Measurements from ENCODE around the gene MUS81. TPM values are rescaled to one million over a fixed set of nuclear protein-coding genes. Genes with fewer than 3 reads are reported as not detected.

The MUS81 gene
- total and polyA plus RNA-seq, 2 of the 4 experiments (the other 2 are of a cell fraction): 23.7 to 47.9 TPM

DNA sequence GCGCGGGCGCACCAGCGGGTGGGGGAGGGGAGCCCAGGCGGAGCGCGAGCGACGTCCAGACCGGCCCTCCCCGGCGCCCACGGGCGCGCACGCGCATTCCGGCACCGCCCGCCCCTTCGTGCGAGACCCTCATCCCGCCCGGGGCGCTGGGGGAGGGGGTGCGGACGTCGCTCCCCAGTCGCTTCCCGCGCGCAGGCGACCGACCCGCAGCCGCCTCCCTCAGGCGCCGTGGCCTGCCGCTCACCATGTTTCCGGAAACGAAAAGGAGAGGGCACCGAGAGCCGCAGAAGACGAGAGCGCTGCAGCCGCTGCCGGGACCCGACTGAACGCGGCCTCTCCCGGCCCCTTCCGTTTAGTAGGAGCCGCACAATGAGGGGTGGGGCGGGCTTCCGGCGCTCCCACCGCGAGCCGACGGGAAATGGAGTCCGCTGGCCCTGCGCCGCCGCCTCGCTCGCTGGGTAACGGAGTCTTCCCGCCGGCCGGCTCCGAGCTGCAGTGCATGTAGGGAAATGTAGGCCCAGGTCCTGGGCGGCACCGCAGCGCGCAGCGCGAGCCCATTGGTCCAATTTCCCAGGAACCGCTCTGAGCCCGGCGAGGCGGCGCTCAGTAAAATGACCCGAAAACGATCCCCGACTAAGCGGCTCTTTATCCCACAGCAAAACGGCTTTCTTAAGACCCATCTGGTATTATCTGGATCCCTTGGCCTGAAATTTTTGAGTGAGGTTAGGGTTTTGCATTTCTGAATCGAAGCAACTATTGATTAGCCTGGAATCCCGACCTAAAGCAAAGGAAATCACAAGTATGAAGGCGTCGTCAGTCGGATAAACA is 2.2 kb upstream of the MUS81 start, which contains the start of gene CFL1 (continued):
- TF ChIP-seq, protein P1, sequence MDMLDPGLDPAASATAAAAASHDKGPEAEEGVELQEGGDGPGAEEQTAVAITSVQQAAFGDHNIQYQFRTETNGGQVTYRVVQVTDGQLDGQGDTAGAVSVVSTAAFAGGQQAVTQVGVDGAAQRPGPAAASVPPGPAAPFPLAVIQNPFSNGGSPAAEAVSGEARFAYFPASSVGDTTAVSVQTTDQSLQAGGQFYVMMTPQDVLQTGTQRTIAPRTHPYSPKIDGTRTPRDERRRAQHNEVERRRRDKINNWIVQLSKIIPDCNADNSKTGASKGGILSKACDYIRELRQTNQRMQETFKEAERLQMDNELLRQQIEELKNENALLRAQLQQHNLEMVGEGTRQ (IDR thresholded peaks at IDR 0.05; ENCODE audit: low read depth, low read length): no peak
- TF ChIP-seq NFE2L2 (IDR thresholded peaks at IDR 0.05; ENCODE audit: low read depth, low read length): no peak

DNA sequence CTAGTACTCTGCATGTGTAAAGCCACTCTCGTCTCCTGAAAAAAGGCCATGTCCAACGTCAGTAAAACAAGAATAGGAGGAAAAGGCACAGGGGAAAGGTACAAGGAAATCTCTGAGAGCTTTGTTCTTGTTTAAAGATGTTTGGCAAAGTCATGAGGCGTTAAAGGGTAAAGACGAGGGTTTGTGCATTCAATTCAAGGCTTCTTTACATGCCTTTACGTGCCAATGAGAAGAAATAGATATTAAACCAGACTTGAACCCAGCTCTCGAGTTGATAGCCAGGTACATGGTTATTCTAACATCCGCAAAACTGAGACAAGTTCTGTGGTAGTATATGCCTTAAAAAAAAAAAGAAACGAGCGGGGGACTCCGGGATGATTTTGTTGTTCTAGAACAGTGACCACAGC is 1.5 kb upstream of the MUS81 start:
- H3K9ac ChIP-seq (ENCODE audit: low read depth, low read length): peak overlapping the region; percentile 93
- dilution Hi-C loops (cut with HindIII; ENCODE audit: low sequenced_read_pairs, unreplicated experiment): no loop called here
- H3K56ac ChIP-seq (ENCODE audit: extremely low read depth, insufficient read depth, low read length): peak overlapping the region; percentile 99
- peak overlapping the region; percentile 84 for H3K4me2 ChIP-seq (ENCODE audit: low read depth, low read length)
- H4K8ac ChIP-seq (ENCODE audit: low read depth in 2 of 2, low read length in 2 of 2): peak overlapping the region; percentile 99
- H2BK120ac ChIP-seq (ENCODE audit: low read depth, low read length): peak overlapping the region; percentile 93
- peaks cover 46% of the 10 kb centered on the region for H4K20me1 ChIP-seq (ENCODE audit: insufficient read depth, low read length)
- peak overlapping the region; percentile 89 for H2BK5ac ChIP-seq (ENCODE audit: low read depth, low read length, poor library complexity, severe bottlenecking)
- in situ Hi-C loops (cut with MboI; ENCODE audit: low sequenced_read_pairs): no loop called here
- peak overlapping the region; percentile 99 for H3K14ac ChIP-seq (replicated peaks; ENCODE audit: low read depth, low read length)
- H3K27ac ChIP-seq (ENCODE audit: insufficient read depth, low read length): peak overlapping the region; percentile 97
- H2BK15ac ChIP-seq (ENCODE audit: low read depth, low read length): peak overlapping the region; percentile 93
- H4K5ac ChIP-seq (ENCODE audit: low read depth, low read length): peak overlapping the region; percentile 80
- H3K27me3 ChIP-seq (ENCODE audit: control insufficient read depth, insufficient read depth, low read length): no peaks in the 10 kb centered on the region
- no peak for TF ChIP-seq POLR2A (IDR thresholded peaks at IDR 0.05; ENCODE audit: low read depth, low read length)
- TF ChIP-seq, protein P2, sequence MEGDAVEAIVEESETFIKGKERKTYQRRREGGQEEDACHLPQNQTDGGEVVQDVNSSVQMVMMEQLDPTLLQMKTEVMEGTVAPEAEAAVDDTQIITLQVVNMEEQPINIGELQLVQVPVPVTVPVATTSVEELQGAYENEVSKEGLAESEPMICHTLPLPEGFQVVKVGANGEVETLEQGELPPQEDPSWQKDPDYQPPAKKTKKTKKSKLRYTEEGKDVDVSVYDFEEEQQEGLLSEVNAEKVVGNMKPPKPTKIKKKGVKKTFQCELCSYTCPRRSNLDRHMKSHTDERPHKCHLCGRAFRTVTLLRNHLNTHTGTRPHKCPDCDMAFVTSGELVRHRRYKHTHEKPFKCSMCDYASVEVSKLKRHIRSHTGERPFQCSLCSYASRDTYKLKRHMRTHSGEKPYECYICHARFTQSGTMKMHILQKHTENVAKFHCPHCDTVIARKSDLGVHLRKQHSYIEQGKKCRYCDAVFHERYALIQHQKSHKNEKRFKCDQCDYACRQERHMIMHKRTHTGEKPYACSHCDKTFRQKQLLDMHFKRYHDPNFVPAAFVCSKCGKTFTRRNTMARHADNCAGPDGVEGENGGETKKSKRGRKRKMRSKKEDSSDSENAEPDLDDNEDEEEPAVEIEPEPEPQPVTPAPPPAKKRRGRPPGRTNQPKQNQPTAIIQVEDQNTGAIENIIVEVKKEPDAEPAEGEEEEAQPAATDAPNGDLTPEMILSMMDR (conservative IDR thresholded peaks at IDR 0.05; ENCODE audit: low read depth, low read length): no peak
- TF ChIP-seq MXI1 (IDR thresholded peaks at IDR 0.05; ENCODE audit: borderline replicate concordance, low read depth, low read length): no peak
- no peak for TF ChIP-seq MAZ (IDR thresholded peaks at IDR 0.05; ENCODE audit: borderline replicate concordance, low read depth, low read length)
- no peak for TF ChIP-seq BHLHE40 (IDR thresholded peaks at IDR 0.05; ENCODE audit: low read depth, low read length)
- no peak for TF ChIP-seq MAFK (IDR thresholded peaks at IDR 0.05; ENCODE audit: low read depth, low read length)
- TF ChIP-seq, protein P1 (IDR thresholded peaks at IDR 0.05; ENCODE audit: low read depth, low read length): no peak
- no peak for TF ChIP-seq NFE2L2 (IDR thresholded peaks at IDR 0.05; ENCODE audit: low read depth, low read length)
- TF ChIP-seq, protein P3, sequence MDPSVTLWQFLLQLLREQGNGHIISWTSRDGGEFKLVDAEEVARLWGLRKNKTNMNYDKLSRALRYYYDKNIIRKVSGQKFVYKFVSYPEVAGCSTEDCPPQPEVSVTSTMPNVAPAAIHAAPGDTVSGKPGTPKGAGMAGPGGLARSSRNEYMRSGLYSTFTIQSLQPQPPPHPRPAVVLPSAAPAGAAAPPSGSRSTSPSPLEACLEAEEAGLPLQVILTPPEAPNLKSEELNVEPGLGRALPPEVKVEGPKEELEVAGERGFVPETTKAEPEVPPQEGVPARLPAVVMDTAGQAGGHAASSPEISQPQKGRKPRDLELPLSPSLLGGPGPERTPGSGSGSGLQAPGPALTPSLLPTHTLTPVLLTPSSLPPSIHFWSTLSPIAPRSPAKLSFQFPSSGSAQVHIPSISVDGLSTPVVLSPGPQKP (IDR thresholded peaks at IDR 0.05; ENCODE audit: borderline replicate concordance, low read depth, low read length): no peak
- intact Hi-C loops (cut with micrococcal nuclease): loop anchor here (1.0 kb wide), 1 partner anchor 57 kb away; no protein-coding TSS in a partner anchor
- DNase-seq (no peak), ATAC-seq (ENCODE audit: low read depth) (no peak)
- peak overlapping the region; percentile 99 for H3K4ac ChIP-seq (ENCODE audit: low read depth, low read length)
- peak overlapping the region; percentile 90 for H2AFZ ChIP-seq (replicated peaks; ENCODE audit: low read length, poor library complexity)
- H2AK5ac ChIP-seq (ENCODE audit: low read depth, low read length): peak overlapping the region; percentile 95
- H3K4me3 ChIP-seq (ENCODE audit: insufficient read depth, low read depth, low read length): peak overlapping the region; percentile 43
- peak overlapping the region; percentile 40 for H2BK20ac ChIP-seq (ENCODE audit: low read depth, low read length)
- H3K4me1 ChIP-seq (ENCODE audit: control insufficient read depth, insufficient read depth, low read length): peaks cover 11% of the 10 kb centered on the region
- peak overlapping the region; percentile 98 for H3K23ac ChIP-seq (ENCODE audit: low read depth, low read length)
- ChIA-PET POLR2A (ENCODE audit: unreplicated experiment) (interaction anchor here (0.6 to 1.3 kb wide), 10 partner anchors 8 to 560 kb away, joined by 3 to 5 read pairs (median 3); partner anchors contain the start of gene PCNX3), CTCF (interaction anchor here (0.8 to 2.1 kb wide), 3 partner anchors 26 to 41 kb away, joined by 3 to 14 read pairs (median 3); partner anchors contain the start of gene FIBP)
- H2AK9ac ChIP-seq (replicated peaks; ENCODE audit: low read depth, low read length, poor library complexity): peak overlapping the region; percentile 98
- BruUV-seq (replicated peaks): no TSS peak
- no peaks in the 10 kb centered on the region for H3K9me3 ChIP-seq (ENCODE audit: control insufficient read depth, insufficient read depth, low read length)
- peaks cover 17 to 70% of the 10 kb centered on the region in 2 experiments for H3K79me1 ChIP-seq (ENCODE audit: low read depth in 1 of 2, low read length in 2 of 2)
- H3K18ac ChIP-seq (ENCODE audit: low read depth, low read length): peak overlapping the region; percentile 80
- H3K9me1 ChIP-seq (ENCODE audit: insufficient read depth, low read length): peaks cover 24% of the 10 kb centered on the region
- WGBS, 2 experiments (ENCODE audit: extremely low coverage in 2 of 2, insufficient read length in 1 of 2): no CpG with 5 or more reads among the region's 10 CpGs
- H3K36me3 ChIP-seq (ENCODE audit: control insufficient read depth, insufficient read depth, low read length): peaks cover 50% of the 10 kb centered on the region
- H4K91ac ChIP-seq (ENCODE audit: insufficient read depth, low read depth, low read length): peak overlapping the region; percentile 97

All from IMR-90 (cell line).